HEK293 (cell line): ENCODE results near the gene OR52E5.

ENCODE experiments used
- CTCF ChIA-PET: fragments of 350-600 bp; formaldehyde crosslinking; extraction: SDS; loops from one replicate; lab custom pipeline; 2021; ENCODE audit warnings: antibody characterized with exemption; lab: Yijun Ruan, JAX
- POLR2A ChIA-PET: fragments of 300-600 bp; formaldehyde crosslinking; extraction: SDS; loops from one replicate; lab custom pipeline; 2020; ENCODE audit warnings: antibody characterized with exemption, inconsistent platforms; lab: Yijun Ruan, JAX
- H3K27ac ChIP-seq: fragments of 200-500 bp; sonication (Bioruptor generic); 2 replicates; pipeline ENCODE4 v1.5.1; 2014; ENCODE audit warnings: low read depth, low read length, control low read depth, inconsistent platforms; ENCODE audit errors: extremely low read depth
- H3K36me3 ChIP-seq, 2 experiments: fragments of 200-500 bp in 1 of 2; sonication (Bioruptor generic) in 1 of 2; 1 replicate in 1 of 2; 2 replicates in 1 of 2; pipeline ENCODE4 v1.5.1; 2014 to 2017; ENCODE audit warnings: inconsistent platforms in 2 of 2, low read length in 2 of 2; ENCODE audit not compliant: control insufficient read depth in 2 of 2, insufficient read depth in 1 of 2
- H3K4me1 ChIP-seq: fragments of 200-500 bp; sonication (Bioruptor generic); 2 replicates; pipeline ENCODE4 v1.5.1; 2014; ENCODE audit warnings: mild to moderate bottlenecking, low read length, inconsistent platforms; ENCODE audit not compliant: control insufficient read depth, insufficient read depth
- H3K4me3 ChIP-seq: 2 replicates; pipeline ENCODE4 v1.5.1; 2011; ENCODE audit warnings: low read depth, mild to moderate bottlenecking, control low read depth, low read length, moderate library complexity
- H3K9me3 ChIP-seq: fragments of 200-500 bp; sonication (Bioruptor generic); 2 replicates; pipeline ENCODE4 v1.5.1; 2014; ENCODE audit warnings: low read depth, low read length, inconsistent platforms; ENCODE audit not compliant: control insufficient read depth, insufficient read depth
- AEBP2 ChIP-seq: fragments of 450-650 bp; formaldehyde crosslinking; IDR thresholded peaks from 2 replicates; pipeline ENCODE4 v1.5.1; 2016; ENCODE audit warnings: missing biosample characterization, missing genetic modification characterization, borderline replicate concordance
- BCL6B ChIP-seq: fragments of 450-650 bp; formaldehyde crosslinking; IDR thresholded peaks from 2 replicates; pipeline ENCODE4 v1.5.1; 2017; ENCODE audit warnings: missing biosample characterization, missing genetic modification characterization
- HOXA7 ChIP-seq: sonication (generic); formaldehyde crosslinking; IDR thresholded peaks from 2 replicates; pipeline ENCODE4 v1.8.1; 2022; ENCODE audit warnings: missing genetic modification reagents, borderline replicate concordance
- MYNN ChIP-seq: fragments of 450-650 bp; formaldehyde crosslinking; IDR thresholded peaks from 2 replicates; pipeline ENCODE4 v1.5.1; 2016; ENCODE audit warnings: missing biosample characterization, missing genetic modification characterization, borderline replicate concordance
- SP7 ChIP-seq: fragments of 450-650 bp; formaldehyde crosslinking; IDR thresholded peaks from 2 replicates; pipeline ENCODE4 v1.5.1; 2016; ENCODE audit warnings: missing biosample characterization, missing genetic modification characterization
- ZBTB17 ChIP-seq: fragments of 450-650 bp; formaldehyde crosslinking; IDR thresholded peaks from 2 replicates; pipeline ENCODE4 v1.5.1; 2016; ENCODE audit warnings: missing biosample characterization, missing genetic modification characterization
- ZBTB26 ChIP-seq: fragments of 450-650 bp; formaldehyde crosslinking; optimal IDR thresholded peaks from 2 replicates; pipeline ENCODE3; 2016; ENCODE audit warnings: missing biosample characterization, mild to moderate bottlenecking, missing genetic modification characterization
- ZBTB44 ChIP-seq: fragments of 450-650 bp; IDR thresholded peaks from 2 replicates; pipeline ENCODE4 v1.5.1; 2018; ENCODE audit warnings: missing biosample characterization, mild to moderate bottlenecking, missing genetic modification characterization
- ZNF121 ChIP-seq: fragments of 450-650 bp; formaldehyde crosslinking; IDR thresholded peaks from 2 replicates; pipeline ENCODE4 v1.5.1; 2016; ENCODE audit warnings: missing biosample characterization, missing genetic modification characterization
- ZNF24 ChIP-seq: fragments of 450-650 bp; formaldehyde crosslinking; IDR thresholded peaks from 2 replicates; pipeline ENCODE4 v1.5.1; 2016; ENCODE audit warnings: missing biosample characterization, missing genetic modification characterization
- ZNF248 ChIP-seq: fragments of 450-650 bp; formaldehyde crosslinking; IDR thresholded peaks from 2 replicates; pipeline ENCODE4 v1.5.1; 2017; ENCODE audit warnings: missing biosample characterization, missing genetic modification characterization
- ZNF26 ChIP-seq: fragments of 450-650 bp; formaldehyde crosslinking; IDR thresholded peaks from 2 replicates; pipeline ENCODE4 v1.5.1; 2016; ENCODE audit warnings: missing biosample characterization, missing genetic modification characterization
- ZNF266 ChIP-seq: fragments of 450-650 bp; formaldehyde crosslinking; IDR thresholded peaks from 2 replicates; pipeline ENCODE4 v1.5.1; 2016; ENCODE audit warnings: missing biosample characterization, missing genetic modification characterization, low read depth
- ZNF37A ChIP-seq: fragments of 450-650 bp; IDR thresholded peaks from 2 replicates; pipeline ENCODE4 v1.5.1; 2018; ENCODE audit warnings: missing biosample characterization, missing genetic modification characterization
- ZNF48 ChIP-seq: fragments of 450-650 bp; formaldehyde crosslinking; IDR thresholded peaks from 2 replicates; pipeline ENCODE4 v1.5.1; 2016; ENCODE audit warnings: missing biosample characterization, missing genetic modification characterization
- ZNF521 ChIP-seq: fragments of 450-650 bp; formaldehyde crosslinking; IDR thresholded peaks from 2 replicates; pipeline ENCODE4 v1.5.1; 2017; ENCODE audit warnings: missing biosample characterization, mild to moderate bottlenecking, missing genetic modification characterization
- ZNF624 ChIP-seq: fragments of 450-650 bp; formaldehyde crosslinking; IDR thresholded peaks from 2 replicates; pipeline ENCODE4 v1.5.1; 2017; ENCODE audit warnings: missing biosample characterization, missing genetic modification characterization
- ZNF677 ChIP-seq: fragments of 450-650 bp; IDR thresholded peaks from 2 replicates; pipeline ENCODE4 v1.5.0; 2018; ENCODE audit warnings: missing biosample characterization, mild to moderate bottlenecking, missing genetic modification characterization, moderate library complexity
- ZNF837 ChIP-seq: fragments of 450-650 bp; formaldehyde crosslinking; IDR thresholded peaks from 2 replicates; pipeline ENCODE4 v1.5.1; 2016; ENCODE audit warnings: missing biosample characterization, missing genetic modification characterization
- ZSCAN30 ChIP-seq: fragments of 450-650 bp; IDR thresholded peaks from 2 replicates; pipeline ENCODE4 v1.5.1; 2018; ENCODE audit warnings: missing biosample characterization, mild to moderate bottlenecking, missing genetic modification characterization, moderate library complexity

OR52E5 gene

GRCh38 chr11:5851002-5851401, 42.0 kb upstream of the OR52E5 start (continued):
- no peak for TF ChIP-seq ZBTB44 (tag by site-specific recombination)

- ChIA-PET POLR2A (no interaction called here), CTCF (no interaction called here)
- TF ChIP-seq ZNF837 (no peak), HOXA7 (CRISPR knock-in tag) (no peak), MYNN (tag by site-specific recombination) (no peak), ZNF624 (tag by site-specific recombination) (no peak), ZNF677 (no peak), ZNF248 (tag by site-specific recombination) (no peak), AEBP2 (no peak), BCL6B (tag by site-specific recombination) (no peak), ZNF48 (tag by site-specific recombination) (no peak), SP7 (tag by site-specific recombination) (no peak), ZNF266 (tag by site-specific recombination) (no peak), ZNF26 (tag by site-specific recombination) (no peak), ZNF24 (tag by site-specific recombination) (no peak), ZBTB26 (no peak), ZNF521 (tag by site-specific recombination) (no peak), ZBTB17 (tag by site-specific recombination) (no peak), ZSCAN30 (tag by site-specific recombination) (no peak), ZNF121 (tag by site-specific recombination) (no peak), ZNF37A (tag by site-specific recombination) (no peak)
Measured at GRCh38 chr11:5857590-5857989, 35.4 kb upstream of the OR52E5 start, which contains the start of gene OR52E8. Gene OR52E8 (minus strand): TSS chr11:5857690. CDS start chr11:5857690, 0 bp downstream.

More at GRCh38 chr11:5857590-5857989, 35.4 kb upstream of the OR52E5 start, which contains the start of gene OR52E8:
- Histone ChIP-seq H3K4me1 (no peaks in the 10 kb centered on the region), H3K4me3 (no peak within 1 kb of the TSS), H3K27ac (no peak within 1 kb of the TSS), H3K9me3 (no peaks in the 10 kb centered on the region), H3K36me3 (no peaks in the 10 kb centered on the region)
